Measurements from ENCODE around the gene KRTAP4-8. TPM values are rescaled to one million over a fixed set of nuclear protein-coding genes. Genes with fewer than 3 reads are reported as not detected.
"Not testable (repeated sequence)": the region's sequence is repeated elsewhere in the genome, so short reads cannot be mapped to it uniquely, and the experiment has no call there.

KRTAP4-8 gene
- total and polyA plus RNA-seq, 2 donors: not detected

GRCh38 chr17:41099682-41100480 is 1.9 kb upstream of the KRTAP4-8 start:
- not testable (repeated sequence) for H3K27ac ChIP-seq (ENCODE audit: low read depth); H3K36me3 ChIP-seq (ENCODE audit: insufficient read depth); H3K4me1 ChIP-seq (ENCODE audit: insufficient read depth); DNase-seq (ENCODE audit: extremely low spot score); H3K4me3 ChIP-seq (ENCODE audit: low read depth, low read length)
- WGBS: 33% methylated on average over 7 of the region's 7 CpGs

GRCh38 chr17:41098481-41098880 is 539 bp upstream of the KRTAP4-8 start:
- Histone ChIP-seq H3K36me3 (ENCODE audit: insufficient read depth) (no peaks in the 10 kb centered on the region), H3K4me3 (ENCODE audit: low read depth, low read length) (no peak overlapping the region), H3K27ac (ENCODE audit: low read depth) (no peak overlapping the region), H3K4me1 (ENCODE audit: insufficient read depth) (no peaks in the 10 kb centered on the region)
- no peak for DNase-seq (ENCODE audit: extremely low spot score)
- 76% methylated on average over 6 of the region's 6 CpGs for WGBS

GRCh38 chr17:41096055-41096454 is 1.9 kb downstream of the KRTAP4-8 start:
- 75% methylated on average over 7 of the region's 7 CpGs for whole genome bisulfite sequencing
- H3K36me3 ChIP-seq (ENCODE audit: insufficient read depth): no peaks in the 10 kb centered on the region
- no peak overlapping the region for H3K4me3 ChIP-seq (ENCODE audit: low read depth, low read length)
- DNase-seq (ENCODE audit: extremely low spot score): no peak
- H3K4me1 ChIP-seq (ENCODE audit: insufficient read depth): no peaks in the 10 kb centered on the region
- no peak overlapping the region for H3K27ac ChIP-seq (ENCODE audit: low read depth)

- not testable (repeated sequence) for H3K27ac ChIP-seq (ENCODE audit: low read depth); H3K4me1 ChIP-seq (ENCODE audit: insufficient read depth); H3K36me3 ChIP-seq (ENCODE audit: insufficient read depth); H3K4me3 ChIP-seq (ENCODE audit: low read depth, low read length); DNase-seq (ENCODE audit: extremely low spot score)
- WGBS: 70% methylated on average over 4 of the region's 4 CpGs
These were observed 9.1 kb downstream of the KRTAP4-8 start for GRCh38 chr17:41088760-41089352.

- not testable (repeated sequence) for H3K4me1 ChIP-seq (ENCODE audit: insufficient read depth); H3K27ac ChIP-seq (ENCODE audit: low read depth); H3K4me3 ChIP-seq (ENCODE audit: low read depth, low read length); H3K36me3 ChIP-seq (ENCODE audit: insufficient read depth); DNase-seq (ENCODE audit: extremely low spot score)
- 75% methylated on average over 14 of the region's 14 CpGs for WGBS
These were observed 13.7 kb downstream of the KRTAP4-8 start, which contains the start of gene KRTAP4-7 for GRCh38 chr17:41084100-41084856. Gene KRTAP4-7, plus strand, starts transcription at chr17:41084150. Its CDS starts 57 bp downstream, at chr17:41084207.

GRCh38 chr17:41083427-41083826 is 14.5 kb downstream of the KRTAP4-8 start:
- H3K36me3 ChIP-seq (ENCODE audit: insufficient read depth); H3K27ac ChIP-seq (ENCODE audit: low read depth); H3K4me1 ChIP-seq (ENCODE audit: insufficient read depth); DNase-seq (ENCODE audit: extremely low spot score); H3K4me3 ChIP-seq (ENCODE audit: low read depth, low read length): not testable (repeated sequence)
- WGBS: 69% methylated on average over 2 of the region's 2 CpGs

GRCh38 chr17:41082626-41083025 is 15.3 kb downstream of the KRTAP4-8 start:
- Histone ChIP-seq H3K36me3 (ENCODE audit: insufficient read depth) (no peaks in the 10 kb centered on the region), H3K4me3 (ENCODE audit: low read depth, low read length) (no peak overlapping the region), H3K4me1 (ENCODE audit: insufficient read depth) (no peaks in the 10 kb centered on the region), H3K27ac (ENCODE audit: low read depth) (no peak overlapping the region)
- 56% methylated on average over 4 of the region's 4 CpGs for WGBS
- no peak for DNase-seq (ENCODE audit: extremely low spot score)

- no peak for DNase-seq (ENCODE audit: extremely low spot score)
- Histone ChIP-seq H3K4me1 (ENCODE audit: insufficient read depth) (no peaks in the 10 kb centered on the region), H3K4me3 (ENCODE audit: low read depth, low read length) (no peak overlapping the region), H3K27ac (ENCODE audit: low read depth) (no peak overlapping the region), H3K36me3 (ENCODE audit: insufficient read depth) (no peaks in the 10 kb centered on the region)
These were observed 21.2 kb downstream of the KRTAP4-8 start for GRCh38 chr17:41076788-41077187.

- 91% methylated on average over 2 of the region's 2 CpGs for WGBS
These were observed 24.3 kb downstream of the KRTAP4-8 start for GRCh38 chr17:41073676-41074075.

GRCh38 chr17:41071606-41072360 is 26.2 kb downstream of the KRTAP4-8 start:
- H3K27ac ChIP-seq (ENCODE audit: low read depth): no peak overlapping the region
- DNase-seq (ENCODE audit: extremely low spot score): no peak
- H3K36me3 ChIP-seq (ENCODE audit: insufficient read depth): no peaks in the 10 kb centered on the region
- H3K4me1 ChIP-seq (ENCODE audit: insufficient read depth): no peaks in the 10 kb centered on the region
- no peak overlapping the region for H3K4me3 ChIP-seq (ENCODE audit: low read depth, low read length)
- WGBS: 80% methylated on average over 5 of the region's 5 CpGs

More at GRCh38 chr17:41073676-41074075, 24.3 kb downstream of the KRTAP4-8 start:
- Histone ChIP-seq H3K36me3 (ENCODE audit: insufficient read depth) (no peaks in the 10 kb centered on the region), H3K4me1 (ENCODE audit: insufficient read depth) (no peaks in the 10 kb centered on the region), H3K27ac (ENCODE audit: low read depth) (no peak overlapping the region), H3K4me3 (ENCODE audit: low read depth, low read length) (no peak overlapping the region)
- no peak for DNase-seq (ENCODE audit: extremely low spot score)

GRCh38 chr17:41069031-41069430 is 28.9 kb downstream of the KRTAP4-8 start:
- Histone ChIP-seq H3K4me1 (ENCODE audit: insufficient read depth) (no peaks in the 10 kb centered on the region), H3K27ac (ENCODE audit: low read depth) (no peak overlapping the region)
- WGBS: 77% methylated on average over 3 of the region's 3 CpGs

GRCh38 chr17:41067281-41067680 is 30.7 kb downstream of the KRTAP4-8 start:
- DNase-seq (ENCODE audit: extremely low spot score): no peak
- Histone ChIP-seq H3K36me3 (ENCODE audit: insufficient read depth) (no peaks in the 10 kb centered on the region), H3K4me3 (ENCODE audit: low read depth, low read length) (no peak overlapping the region), H3K27ac (ENCODE audit: low read depth) (no peak overlapping the region), H3K4me1 (ENCODE audit: insufficient read depth) (no peaks in the 10 kb centered on the region)

More at GRCh38 chr17:41069031-41069430, 28.9 kb downstream of the KRTAP4-8 start:
- H3K36me3 ChIP-seq (ENCODE audit: insufficient read depth): no peaks in the 10 kb centered on the region
- DNase-seq (ENCODE audit: extremely low spot score): no peak
- H3K4me3 ChIP-seq (ENCODE audit: low read depth, low read length): no peak overlapping the region

Data from urinary bladder (tissue), 4 donors.